ENCODE results near the gene ZMYND8. TPM values are rescaled to one million over a fixed set of nuclear protein-coding genes. Genes with fewer than 3 reads are reported as not detected.

ZMYND8 gene
- polyA plus RNA-seq, 1 donor from 2014 or later: 16.8 TPM

DNA sequence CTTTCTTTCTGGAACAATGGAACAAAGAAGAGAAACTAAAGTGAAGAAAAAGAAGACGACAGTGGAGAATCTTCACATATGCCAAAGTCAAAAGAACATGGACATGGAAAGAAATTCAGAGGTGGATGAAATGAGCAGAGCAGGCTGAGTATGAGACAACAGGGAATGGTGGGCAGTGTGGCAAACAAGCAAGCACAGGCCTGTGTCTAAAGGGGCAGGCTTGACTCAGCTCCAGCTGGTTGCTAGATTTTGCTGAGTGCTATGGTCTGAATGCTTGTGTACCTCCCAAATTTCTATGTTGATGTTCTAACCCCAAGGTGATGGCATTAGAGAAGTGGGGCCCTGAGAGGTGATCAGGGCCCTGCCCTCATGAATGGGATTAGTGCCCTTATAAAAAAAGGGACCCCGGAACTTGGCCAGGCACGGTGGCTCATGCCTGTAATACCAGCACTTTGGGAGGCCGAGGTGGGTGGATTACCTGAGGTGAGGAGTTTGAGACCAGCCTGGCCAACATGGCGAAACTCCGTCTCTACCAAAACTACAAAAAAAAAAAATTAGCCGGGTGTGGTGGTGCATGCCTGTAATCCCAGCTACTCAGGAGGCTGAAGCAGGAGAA, 49.6 kb downstream of the ZMYND8 start:
- no peak overlapping the region for H2AFZ ChIP-seq (ENCODE audit: low read depth, low read length)
- H3K36me3 ChIP-seq (ENCODE audit: insufficient read depth, low read length): peaks cover 5% of the 10 kb centered on the region
- TF ChIP-seq RAD21 (conservative IDR thresholded peaks at IDR 0.05) (no peak), SMC3 (conservative IDR thresholded peaks at IDR 0.05; ENCODE audit: poor library complexity) (no peak), EZH2 (IDR thresholded peaks at IDR 0.05; ENCODE audit: borderline replicate concordance, insufficient read depth, low read length, poor library complexity, severe bottlenecking) (no peak), EP300 (conservative IDR thresholded peaks at IDR 0.05; ENCODE audit: poor library complexity, severe bottlenecking) (no peak), REST (IDR thresholded peaks at IDR 0.05; ENCODE audit: borderline replicate concordance) (no peak), TAF1 (IDR thresholded peaks at IDR 0.05; ENCODE audit: low read depth) (no peak), CTCF (IDR thresholded peaks at IDR 0.05; ENCODE audit: poor library complexity, severe bottlenecking) (no peak), MXI1 (conservative IDR thresholded peaks at IDR 0.05; ENCODE audit: poor library complexity, severe bottlenecking) (no peak), POLR2AphosphoS5 (IDR thresholded peaks at IDR 0.05) (no peak)
- H4K20me1 ChIP-seq (ENCODE audit: insufficient read depth): no peaks in the 10 kb centered on the region
- H3K27me3 ChIP-seq (ENCODE audit: insufficient read depth, low read depth, low read length): no peaks in the 10 kb centered on the region
- H3K4me3 ChIP-seq (ENCODE audit: low read length): no peak overlapping the region
- H3K4me2 ChIP-seq (ENCODE audit: low read length): no peak overlapping the region
- H3F3A ChIP-seq (ENCODE audit: insufficient read depth, low read length, poor library complexity, severe bottlenecking): no peaks in the 10 kb centered on the region
- H3K27ac ChIP-seq (ENCODE audit: low read length): no peak overlapping the region
- H3K79me2 ChIP-seq (replicated peaks; ENCODE audit: insufficient read depth, low read length): no peaks in the 10 kb centered on the region
- H3K9me2 ChIP-seq (ENCODE audit: insufficient read depth, low read length): no peaks in the 10 kb centered on the region
- no peaks in the 10 kb centered on the region for H3K9me3 ChIP-seq (ENCODE audit: low read length)
- no peak overlapping the region for H3K9ac ChIP-seq (ENCODE audit: low read length)

GRCh38 chr20:47306095-47306494, 50.4 kb downstream of the ZMYND8 start:
- no peak overlapping the region for H3K4me2 ChIP-seq (ENCODE audit: low read length)
- no peaks in the 10 kb centered on the region for H4K20me1 ChIP-seq (ENCODE audit: insufficient read depth)
- no peaks in the 10 kb centered on the region for H3K27me3 ChIP-seq (ENCODE audit: insufficient read depth, low read depth, low read length)
- H3K9me2 ChIP-seq (ENCODE audit: insufficient read depth, low read length): no peaks in the 10 kb centered on the region
- no peaks in the 10 kb centered on the region for H3K9me3 ChIP-seq (ENCODE audit: low read length)
- H3K27ac ChIP-seq (ENCODE audit: low read length): no peak overlapping the region
- TF ChIP-seq EZH2 (IDR thresholded peaks at IDR 0.05; ENCODE audit: borderline replicate concordance, insufficient read depth, low read length, poor library complexity, severe bottlenecking): no peak
- H3K4me3 ChIP-seq (ENCODE audit: low read length): no peak overlapping the region
- peaks cover 5% of the 10 kb centered on the region for H3K36me3 ChIP-seq (ENCODE audit: insufficient read depth, low read length)
- no peak overlapping the region for H3K9ac ChIP-seq (ENCODE audit: low read length)
- H3K79me2 ChIP-seq (replicated peaks; ENCODE audit: insufficient read depth, low read length): no peaks in the 10 kb centered on the region
- no peaks in the 10 kb centered on the region for H3F3A ChIP-seq (ENCODE audit: insufficient read depth, low read length, poor library complexity, severe bottlenecking)
- H2AFZ ChIP-seq (ENCODE audit: low read depth, low read length): no peak overlapping the region
